SK-N-DZ (cell line): ENCODE results near the gene NLRC5.
"Not testable (repeated sequence)": the region's sequence is repeated elsewhere in the genome, so short reads cannot be mapped to it uniquely, and the experiment has no call there.

Source experiments
- DNase-seq: peaks from one replicate; pipeline ENCODE4 v3.0.0-alpha.2; 2015; ENCODE audit warnings: low spot score

NLRC5 gene

GRCh38 chr16:56961851-56962281, 27.5 kb upstream of the NLRC5 start, which contains the start of gene CETP:
Gene CETP, plus strand, starts transcription at chr16:56961950. Its CDS starts 30 bp downstream, at chr16:56961980.
- no peak for DNase-seq

GRCh38 chr16:56964243-56965148, 24.9 kb upstream of the NLRC5 start:
- peak; percentile 83 for DNase-seq

- no peak for DNase-seq
Measured at GRCh38 chr16:56965149-56966092, 23.9 kb upstream of the NLRC5 start.

GRCh38 chr16:56966093-56966475, 23.3 kb upstream of the NLRC5 start:
- no peak for DNase-seq

GRCh38 chr16:56967733-56968132, 21.6 kb upstream of the NLRC5 start:
- DNase-seq: no peak

GRCh38 chr16:56969769-56970168, 19.6 kb upstream of the NLRC5 start:
- no peak for DNase-seq

GRCh38 chr16:56970934-56971767, 18.2 kb upstream of the NLRC5 start:
- peak; percentile 39 for DNase-seq

- no peak for DNase-seq
Measured at GRCh38 chr16:56971768-56972043, 17.7 kb upstream of the NLRC5 start.

GRCh38 chr16:56972403-56973293, 16.7 kb upstream of the NLRC5 start:
- no peak for DNase-seq

GRCh38 chr16:56973294-56973689, 16.1 kb upstream of the NLRC5 start:
- DNase-seq: no peak

GRCh38 chr16:56973899-56974298, 15.5 kb upstream of the NLRC5 start:
- DNase-seq: not testable (repeated sequence)

GRCh38 chr16:56974549-56975300, 14.6 kb upstream of the NLRC5 start:
- DNase-seq: no peak

GRCh38 chr16:56975714-56976113, 13.6 kb upstream of the NLRC5 start:
- no peak for DNase-seq

- no peak for DNase-seq
Measured at GRCh38 chr16:56977216-56977615, 12.1 kb upstream of the NLRC5 start.

GRCh38 chr16:56977823-56978430, 11.4 kb upstream of the NLRC5 start:
- DNase-seq: no peak

GRCh38 chr16:56980201-56980535, 9.2 kb upstream of the NLRC5 start:
- no peak for DNase-seq

- DNase-seq: no peak
Measured at GRCh38 chr16:56980792-56981724, 8.3 kb upstream of the NLRC5 start.

GRCh38 chr16:56981729-56982271, 7.6 kb upstream of the NLRC5 start:
- DNase-seq: no peak
